COR-L47 (cell line): ENCODE results near the gene SIGLECL1.

ENCODE experiments used
- DNase-seq: peaks from one replicate; lab custom pipeline; 2025; lab: John Stamatoyannopoulos, UW

The SIGLECL1 gene

DNA sequence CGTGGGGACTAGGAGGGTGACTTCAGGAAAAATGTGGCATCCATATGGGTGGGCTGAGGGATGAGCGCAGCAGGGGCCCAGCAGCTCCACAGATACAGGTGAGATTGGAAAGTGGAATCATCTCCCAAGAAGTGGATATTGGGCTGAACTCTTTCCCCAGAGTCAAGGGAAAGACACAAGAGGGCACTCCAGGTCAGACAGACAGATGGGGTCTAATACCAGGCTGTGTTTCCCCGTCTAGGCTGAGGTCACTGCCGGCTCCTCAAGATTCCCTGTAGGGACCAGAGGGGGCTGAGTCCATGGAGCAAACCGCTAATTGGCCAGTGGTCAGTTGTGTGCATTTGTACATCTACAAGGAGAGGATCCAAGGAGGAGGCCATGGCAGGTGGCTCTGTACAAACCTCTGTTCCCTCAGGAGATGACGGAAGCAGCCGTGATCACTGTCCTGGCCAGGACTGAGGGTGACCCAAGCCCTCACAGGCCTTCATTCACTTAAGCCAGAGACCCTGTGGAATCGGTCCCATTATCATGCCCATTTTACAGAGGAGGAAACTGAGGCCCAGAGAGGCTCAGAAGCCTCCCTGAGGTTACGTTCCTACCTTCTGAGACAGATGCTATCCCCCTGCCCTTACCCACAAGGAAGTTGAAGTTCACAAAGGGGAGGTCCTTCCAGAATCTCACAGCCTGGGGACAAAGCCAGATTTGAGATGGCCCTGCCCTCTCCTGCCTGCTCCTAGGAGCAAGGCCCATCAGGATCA, 45.6 kb downstream of the SIGLECL1 start:
- no peak for DNase-seq

DNA sequence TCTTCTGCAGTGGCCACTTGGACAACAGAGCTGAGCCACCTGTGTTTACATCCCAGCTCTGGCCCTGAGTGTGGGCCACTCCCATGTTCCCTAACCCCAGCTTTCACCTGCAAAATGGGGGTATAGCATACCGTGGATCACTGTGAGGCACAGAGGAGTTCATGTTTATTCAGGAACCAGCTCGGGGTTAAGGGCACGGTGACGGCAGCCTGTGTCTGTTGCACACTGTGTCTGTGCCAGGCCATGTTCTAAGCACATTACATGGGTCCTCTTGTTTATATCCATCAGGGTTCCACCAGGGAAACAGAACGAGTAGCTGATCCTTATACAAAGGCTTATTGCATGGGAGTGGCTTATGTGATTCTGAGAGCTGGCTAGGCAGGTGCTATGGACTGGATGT, 46.5 kb downstream of the SIGLECL1 start:
- DNase-seq = no peak

DNA sequence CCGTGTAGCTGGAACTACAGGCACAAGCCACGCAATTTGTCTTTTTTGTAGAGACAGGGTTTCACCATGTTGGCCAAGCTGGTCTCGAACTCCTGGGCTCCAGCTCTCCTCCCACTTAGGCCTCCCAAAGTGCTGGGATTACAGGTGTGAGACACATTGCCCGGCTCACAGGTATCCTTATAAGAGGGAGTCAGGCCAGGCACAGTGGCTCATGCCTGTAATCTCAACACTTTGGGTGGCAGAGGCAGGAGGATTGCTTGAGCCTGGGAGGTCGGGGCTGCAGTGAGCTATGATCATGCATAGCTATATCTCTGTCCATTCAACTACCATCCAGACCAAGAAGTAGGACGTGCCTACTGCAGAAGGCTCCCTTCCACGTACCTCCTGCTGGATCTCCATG, 50.4 kb downstream of the SIGLECL1 start:
- no peak for DNase-seq

DNA sequence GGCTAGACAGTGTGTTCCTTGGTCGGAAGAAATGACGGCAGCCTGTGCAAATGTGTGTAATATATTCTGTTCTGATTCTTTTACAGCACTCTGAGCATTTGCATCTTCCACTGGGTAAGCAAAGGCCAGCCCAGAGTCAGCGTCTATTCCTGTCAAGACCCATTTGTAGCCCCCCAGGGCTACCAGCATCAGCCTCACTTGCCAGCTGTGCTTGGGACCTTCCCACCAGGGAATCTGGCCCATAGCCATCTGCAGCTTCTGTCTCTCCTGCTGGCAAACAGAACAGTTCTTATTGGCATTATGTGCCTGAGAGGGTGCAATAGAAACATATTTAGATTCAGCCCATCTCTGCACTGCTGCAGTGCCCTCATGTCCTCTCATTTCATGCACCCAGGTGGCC, 54.6 kb downstream of the SIGLECL1 start:
- DNase-seq = no peak

DNA sequence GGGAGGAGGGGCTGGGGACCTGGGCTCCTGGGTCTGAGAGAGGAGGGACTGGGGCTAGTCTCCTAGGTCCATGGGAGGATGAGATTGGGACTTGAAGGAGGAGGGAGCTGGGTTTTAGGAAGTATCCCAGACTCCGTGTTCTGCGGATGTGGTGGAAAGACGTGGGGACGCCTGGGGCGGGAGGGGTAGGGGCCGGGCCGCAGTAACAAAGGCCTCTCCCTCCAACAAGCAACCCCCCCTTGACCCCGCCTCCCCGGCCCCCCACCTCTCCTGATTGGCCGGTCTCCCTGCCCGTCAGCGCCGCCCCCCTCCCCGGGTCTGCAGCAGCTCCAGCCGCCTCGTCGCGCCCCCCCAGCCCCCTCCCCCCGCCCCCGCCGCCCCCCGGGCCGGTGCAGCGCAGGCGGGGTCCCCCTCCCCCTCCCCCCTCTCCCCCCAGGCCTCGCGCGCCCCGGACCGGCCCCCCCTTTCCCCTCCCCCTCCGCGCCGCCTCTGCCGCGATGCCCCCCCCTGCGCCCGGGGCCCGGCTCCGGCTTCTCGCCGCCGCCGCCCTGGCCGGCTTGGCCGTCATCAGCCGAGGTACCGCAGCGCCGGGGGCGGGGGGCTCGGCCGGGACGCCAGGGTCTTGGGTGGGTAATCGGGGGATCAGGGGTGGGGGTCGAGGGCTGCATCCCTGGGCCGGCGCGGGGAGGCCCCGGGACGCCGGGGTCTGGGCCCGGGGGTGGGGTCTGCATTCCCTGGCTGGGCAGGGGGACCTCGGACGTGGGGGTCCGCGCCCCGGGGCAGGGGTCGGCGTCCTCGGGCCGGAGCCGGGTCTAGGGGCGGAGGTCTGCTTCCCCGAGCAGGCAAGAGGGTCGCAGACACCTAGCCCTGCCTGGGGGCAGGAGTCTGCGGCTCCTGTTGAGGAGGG, 60.7 kb downstream of the SIGLECL1 start, which contains the start of gene IGLON5:
IGLON5 (plus strand) TSS at position 294 of the 907 bp plus-strand sequence; CDS start at position 498, 204 bp downstream.
- no peak for DNase-seq

DNA sequence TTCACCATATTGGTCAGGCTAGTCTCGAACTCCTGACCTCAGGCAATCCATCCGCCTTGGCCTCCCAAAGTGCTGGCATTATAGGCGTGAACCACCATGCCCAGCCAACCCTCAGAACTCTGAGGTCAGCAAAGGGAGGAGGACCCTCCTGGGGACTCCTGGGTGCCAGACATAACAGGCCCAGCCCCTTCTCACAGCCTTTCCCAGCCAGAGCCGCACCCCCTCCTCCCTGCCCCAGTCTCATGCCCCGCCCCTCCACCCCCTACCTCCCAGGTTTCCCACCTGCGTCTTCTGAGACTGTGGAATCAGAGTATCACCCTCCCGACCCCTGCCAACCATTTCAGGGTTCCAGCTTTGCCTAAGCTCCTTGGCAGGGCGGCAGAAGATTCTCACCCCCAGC, 65.8 kb downstream of the SIGLECL1 start:
- DNase-seq = no peak

DNA sequence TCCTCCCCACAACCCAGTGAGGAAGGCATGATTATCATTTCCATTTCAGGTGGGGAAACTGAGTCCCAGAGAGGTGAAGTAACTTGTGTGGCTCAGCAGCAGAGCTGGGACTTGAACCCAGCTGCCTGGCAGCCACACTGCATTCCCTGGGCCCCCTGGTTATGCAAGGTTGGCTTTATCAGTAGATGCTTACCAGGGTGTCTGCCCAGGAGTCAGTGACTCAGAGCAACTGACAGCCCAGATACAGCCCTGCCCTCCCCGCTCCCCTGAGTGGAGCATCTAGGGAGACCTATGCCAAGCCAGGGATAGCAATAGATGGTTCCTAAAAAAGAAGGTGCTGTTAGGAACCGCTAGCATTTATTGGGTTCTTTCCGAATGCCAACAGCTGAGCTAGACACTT, 66.5 kb downstream of the SIGLECL1 start:
- DNase-seq = no peak

DNA sequence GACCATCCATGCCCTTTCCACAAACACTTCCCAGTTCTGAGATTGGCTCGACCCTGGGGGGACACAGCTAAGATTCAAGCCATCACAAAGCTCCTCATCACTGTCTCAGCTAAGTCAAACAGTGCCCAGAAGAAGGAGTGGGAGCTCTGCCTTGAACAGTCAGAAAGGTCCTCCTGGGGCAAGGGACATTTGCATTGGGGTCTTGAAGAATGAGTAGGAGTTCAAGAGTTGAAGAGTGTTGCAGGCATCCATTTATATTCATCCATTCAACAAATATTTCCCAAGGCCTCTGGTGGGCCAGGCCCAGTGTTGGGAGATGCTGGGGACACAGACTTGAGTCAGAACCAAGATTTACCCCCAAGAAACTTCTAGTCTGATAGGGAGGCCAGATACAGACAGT, 67.1 kb downstream of the SIGLECL1 start:
- no peak for DNase-seq
